Inflammatory macrophage treated with lipopolysaccharide for 4 hours (primary cell): ENCODE results near the gene TBP.
"Not testable (repeated sequence)": the region's sequence is repeated elsewhere in the genome, so short reads cannot be mapped to it uniquely, and the experiment has no call there.

ENCODE experiments used
- DNase-seq: peaks from one replicate; pipeline ENCODE4 v3.0.0-alpha.2; 2020

The TBP gene

DNA sequence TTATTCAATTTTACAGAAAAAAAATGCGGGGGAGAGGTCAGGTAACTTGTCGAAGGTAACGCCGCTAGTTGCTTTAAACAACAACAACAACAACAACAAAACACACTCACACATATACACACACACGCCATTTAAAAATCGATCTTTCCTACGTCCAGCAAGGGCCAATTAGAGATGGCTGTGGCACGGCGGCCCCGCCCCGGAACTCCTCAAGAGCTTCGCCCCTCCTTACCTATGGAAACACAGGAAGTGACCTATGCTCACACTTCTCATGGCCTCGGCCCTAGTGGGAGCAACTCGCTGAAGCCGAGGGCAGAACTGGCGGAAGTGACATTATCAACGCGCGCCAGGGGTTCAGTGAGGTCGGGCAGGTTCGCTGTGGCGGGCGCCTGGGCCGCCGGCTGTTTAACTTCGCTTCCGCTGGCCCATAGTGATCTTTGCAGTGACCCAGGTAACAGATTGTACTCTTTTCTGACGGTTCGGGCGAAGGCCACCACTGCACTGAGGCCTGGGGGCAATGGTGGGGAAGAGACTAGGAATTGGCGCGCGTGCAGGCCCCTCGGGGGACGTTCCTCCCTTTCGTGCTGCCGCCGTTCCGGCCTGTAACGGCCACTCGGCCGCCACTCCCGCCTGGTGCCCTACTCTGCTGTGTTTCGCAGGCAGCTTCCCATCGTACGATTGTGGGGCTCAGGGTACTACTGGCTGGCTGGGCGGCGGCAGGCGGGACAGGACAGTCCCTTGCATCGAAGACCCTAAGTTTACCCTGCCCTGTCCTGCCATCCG lies at the start of gene TBP:
Gene TBP, plus strand, starts transcription at position 357 of the 783 bp plus-strand sequence. CDS start 2,661 bp downstream, outside the sequence.
- DNase-seq, result peak; percentile 100

- DNase-seq, result no peak
These were observed 49.7 kb upstream of the TBP start for GRCh38 chr6:170504479-170504878.

- DNase-seq, result no peak
These were observed 48.9 kb upstream of the TBP start for GRCh38 chr6:170505306-170505705.

DNA sequence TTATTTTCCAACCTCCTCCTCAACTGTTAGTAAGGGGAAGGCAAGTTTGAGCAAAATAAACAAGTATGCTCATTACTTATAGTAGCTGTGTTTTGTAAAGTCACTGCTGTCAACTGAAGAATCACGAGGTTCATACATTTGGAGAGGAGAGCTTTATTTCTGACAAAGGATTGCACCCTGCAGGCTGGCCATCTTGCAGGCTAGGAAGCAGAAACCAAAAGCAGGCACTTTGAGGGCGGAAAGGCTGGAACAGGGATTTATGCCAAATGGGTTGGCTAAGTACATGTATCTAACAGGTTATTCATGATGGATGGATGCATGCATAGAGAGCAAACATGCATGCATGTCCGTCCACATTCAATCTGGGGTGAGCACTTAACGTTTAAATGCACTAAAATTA lies 47.7 kb upstream of the TBP start:
- no peak for DNase-seq

GRCh38 chr6:170507728-170508127 lies 46.4 kb upstream of the TBP start:
- not testable (repeated sequence) for DNase-seq

GRCh38 chr6:170508275-170508674 lies 45.9 kb upstream of the TBP start:
- not testable (repeated sequence) for DNase-seq

- not testable (repeated sequence) for DNase-seq
These were observed 45.1 kb upstream of the TBP start for GRCh38 chr6:170508892-170509722.

- DNase-seq, result no peak
These were observed 44.5 kb upstream of the TBP start for GRCh38 chr6:170509723-170510018.

DNA sequence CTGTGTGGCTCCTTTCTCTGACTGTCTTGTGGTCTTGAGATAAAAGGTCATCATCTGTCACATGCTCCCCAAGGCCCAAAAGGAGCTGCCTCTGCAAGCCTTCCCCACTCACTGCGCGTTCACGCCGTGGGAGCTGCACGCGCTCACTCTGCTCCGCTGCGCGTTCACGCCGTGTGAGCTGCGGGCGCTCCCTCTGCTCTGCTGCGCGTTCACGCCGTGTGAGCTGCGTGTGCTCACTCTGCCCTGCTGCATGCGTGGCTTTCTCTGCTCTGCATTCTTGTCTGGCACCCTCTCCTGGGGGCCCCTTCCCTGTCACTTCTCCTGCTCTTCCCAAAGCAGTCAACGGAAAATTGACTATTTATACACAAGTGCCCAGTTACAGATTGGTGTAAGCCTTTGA lies 43.5 kb upstream of the TBP start:
- DNase-seq, result no peak

GRCh38 chr6:170512249-170512648 lies 41.9 kb upstream of the TBP start:
- DNase-seq, result no peak

DNA sequence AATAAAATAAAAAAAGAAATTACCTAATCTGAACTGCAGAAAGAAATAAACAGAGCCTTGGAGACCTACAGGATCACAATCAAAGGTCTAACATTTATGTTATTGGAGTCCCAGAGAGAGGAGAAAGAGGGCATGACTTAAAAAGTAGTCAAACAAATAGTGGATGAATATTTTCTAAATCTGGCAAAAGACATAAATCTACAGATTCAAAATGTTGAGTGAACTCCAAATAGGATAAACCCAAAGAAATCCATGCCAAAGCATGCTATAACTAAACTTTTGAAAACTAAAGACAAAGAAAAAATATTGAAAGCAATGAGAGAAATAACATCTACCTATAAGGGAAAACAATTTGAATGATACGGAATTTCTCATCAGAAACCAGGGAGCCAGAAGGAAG lies 39.3 kb upstream of the TBP start:
- no peak for DNase-seq

GRCh38 chr6:170516783-170517616 lies 37.2 kb upstream of the TBP start:
- DNase-seq, result peak; percentile 56

- peak; percentile 2 for DNase-seq
These were observed 31.5 kb upstream of the TBP start for GRCh38 chr6:170522565-170523183.

DNA sequence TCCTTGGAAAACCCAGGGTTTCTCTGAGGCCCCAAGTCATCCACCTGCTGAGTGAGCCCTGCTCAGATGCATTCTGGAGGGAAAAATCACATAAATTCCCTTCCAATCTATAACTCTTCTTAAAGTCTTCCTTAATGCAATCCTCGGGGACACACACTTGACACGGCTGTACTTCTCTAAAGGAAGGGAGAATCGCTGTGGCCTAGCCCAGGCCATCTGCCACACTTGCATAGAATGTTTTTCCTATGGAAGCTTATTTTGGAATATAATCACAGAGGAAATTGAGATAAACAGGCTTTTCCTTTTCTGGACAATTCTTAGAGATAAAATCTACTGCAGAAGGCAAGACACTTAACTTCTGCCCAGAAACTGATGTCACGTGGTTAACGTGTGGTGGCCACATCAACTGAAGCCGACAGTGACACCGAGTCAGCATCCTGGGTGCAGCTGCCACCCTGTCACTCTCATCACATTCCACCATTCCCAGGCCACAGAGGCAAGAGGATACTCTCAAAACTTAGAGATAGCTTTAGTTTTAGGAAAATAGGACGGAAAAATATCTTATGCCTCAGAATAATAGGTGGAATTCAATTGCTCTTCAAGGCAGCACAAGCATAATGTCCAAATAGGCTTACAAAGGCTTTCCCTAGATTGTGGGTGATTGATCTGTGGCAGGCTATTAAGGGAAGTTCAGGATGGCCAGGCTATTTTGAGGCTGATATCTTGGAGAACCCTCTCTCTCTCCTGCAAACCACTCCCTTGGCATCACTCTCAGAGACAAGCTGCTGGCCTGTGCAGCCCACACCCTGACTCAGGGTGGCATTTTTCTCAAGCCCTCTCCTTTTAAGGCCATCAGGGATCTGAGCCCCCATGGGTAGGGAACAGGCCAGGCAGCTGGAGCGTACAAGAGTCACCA lies 30.7 kb upstream of the TBP start:
- no peak for DNase-seq

- no peak for DNase-seq
These were observed 30.0 kb upstream of the TBP start for GRCh38 chr6:170524172-170524502.

- DNase-seq, result no peak
These were observed 28.4 kb upstream of the TBP start for GRCh38 chr6:170525795-170526194.

- not testable (repeated sequence) for DNase-seq
These were observed 26.2 kb upstream of the TBP start for GRCh38 chr6:170527995-170528394.

DNA sequence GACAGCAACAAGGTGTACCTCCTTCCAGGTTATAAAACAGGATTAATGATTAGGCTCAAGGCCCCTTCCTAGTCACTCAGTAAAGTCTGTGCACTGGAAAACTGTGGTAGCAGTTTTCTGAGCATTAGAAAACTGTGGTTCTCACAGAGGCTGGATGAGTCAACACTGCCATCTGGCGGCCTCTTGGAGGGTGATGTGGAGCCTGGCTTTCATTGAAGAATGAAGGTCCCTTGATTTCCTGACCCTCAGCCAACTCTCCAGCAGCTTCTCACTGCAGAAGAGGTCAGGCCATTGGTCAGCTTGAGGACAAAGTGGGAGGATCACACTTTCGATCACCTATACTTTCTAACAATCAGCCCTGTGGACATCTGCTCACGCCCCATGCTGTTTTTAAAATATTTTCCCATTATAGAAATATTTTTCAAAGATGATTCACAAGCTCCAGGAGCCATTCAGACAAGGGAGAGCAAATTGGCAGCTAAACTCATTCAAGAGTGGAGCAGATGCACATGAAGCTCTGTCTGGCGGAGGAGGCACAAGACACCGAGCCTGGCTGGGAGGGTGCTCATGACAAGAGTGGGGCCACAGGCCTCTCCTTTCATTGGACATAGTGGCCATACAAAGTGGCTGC lies 24.2 kb upstream of the TBP start:
- DNase-seq, result peak; percentile 56

DNA sequence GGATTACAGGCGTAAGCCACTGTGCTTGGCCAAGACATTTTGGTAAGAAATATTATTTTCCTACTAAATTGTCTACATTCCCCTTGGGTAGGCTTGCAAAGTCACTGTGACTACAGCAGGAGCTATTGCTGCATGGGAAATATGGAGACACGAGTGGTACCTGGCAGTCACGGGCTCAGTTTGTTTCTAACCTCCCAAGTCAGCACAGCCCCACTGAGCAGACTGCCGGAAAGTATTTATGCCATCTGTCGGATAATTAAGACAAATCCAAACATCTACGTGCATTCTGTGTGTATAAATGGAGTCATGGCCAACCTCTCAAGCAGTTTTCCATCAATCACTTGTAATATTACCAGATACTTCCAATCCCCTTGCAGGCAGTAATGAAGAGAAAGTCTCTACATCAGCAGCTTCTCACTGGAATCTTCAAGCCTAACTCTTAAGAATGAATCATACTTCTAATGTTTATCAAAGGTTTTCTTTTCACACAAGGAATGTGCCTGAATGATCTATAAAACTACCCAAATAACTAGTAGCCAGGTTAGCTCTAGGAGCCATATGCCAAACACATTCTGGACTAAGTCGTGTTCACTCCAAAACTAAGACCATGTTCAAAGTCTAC lies 21.2 kb upstream of the TBP start:
- no peak for DNase-seq

- no peak for DNase-seq
These were observed 20.4 kb upstream of the TBP start for GRCh38 chr6:170533792-170534191.

DNA sequence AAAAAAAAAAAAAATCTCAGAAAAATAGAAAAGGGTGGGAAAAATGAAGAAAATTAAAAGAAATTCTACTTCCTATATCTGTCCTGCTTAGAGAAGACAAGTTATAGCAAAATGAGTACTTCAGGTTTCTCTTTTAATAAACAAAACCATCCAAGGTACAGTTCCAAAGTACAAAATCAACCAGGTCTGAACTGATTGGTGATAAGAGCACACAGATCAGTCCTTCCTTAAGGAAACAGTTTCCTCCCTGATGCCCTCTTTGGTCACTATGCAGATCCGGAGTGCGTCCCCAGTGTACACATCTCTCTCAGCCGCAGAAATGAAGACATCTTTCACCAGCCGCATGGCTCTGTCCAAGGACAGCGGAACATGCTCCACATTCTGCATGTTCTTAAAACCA lies 19.2 kb upstream of the TBP start:
- no peak for DNase-seq
